DMS53 (cell line): Measurements from ENCODE around the gene EFR3B.
"Not testable (repeated sequence)": the region's sequence is repeated elsewhere in the genome, so short reads cannot be mapped to it uniquely, and the experiment has no call there.

Experiments used
- DNase-seq: peaks from one replicate; lab custom pipeline; 2025; lab: John Stamatoyannopoulos, UW

The EFR3B gene

GRCh38 chr2:25041928-25042320 lies at the start of gene EFR3B:
TSS of gene EFR3B (plus strand) at chr2:25042076. CDS start at chr2:25042313, 237 bp downstream.
- peak; percentile 97 for DNase-seq

GRCh38 chr2:24993406-24994145 lies 48.3 kb upstream of the EFR3B start:
- DNase-seq, result peak; percentile 58

GRCh38 chr2:24994146-24994724 lies 47.6 kb upstream of the EFR3B start:
- DNase-seq, result no peak

- not testable (repeated sequence) for DNase-seq
Measured at GRCh38 chr2:24999097-24999496, 42.8 kb upstream of the EFR3B start.

GRCh38 chr2:25000036-25000435 lies 41.8 kb upstream of the EFR3B start:
- DNase-seq, result no peak

- no peak for DNase-seq
Measured at GRCh38 chr2:25000503-25001324, 41.2 kb upstream of the EFR3B start.

- no peak for DNase-seq
Measured at GRCh38 chr2:25001325-25001637, 40.6 kb upstream of the EFR3B start.

- DNase-seq, result no peak
Measured at GRCh38 chr2:25002066-25002465, 39.8 kb upstream of the EFR3B start.

GRCh38 chr2:25009954-25010353 lies 31.9 kb upstream of the EFR3B start:
- DNase-seq, result peak; percentile 75

GRCh38 chr2:25011342-25011741 lies 30.5 kb upstream of the EFR3B start:
- DNase-seq, result not testable (repeated sequence)

GRCh38 chr2:25014631-25015030 lies 27.2 kb upstream of the EFR3B start:
- no peak for DNase-seq

GRCh38 chr2:25018681-25019080 lies 23.2 kb upstream of the EFR3B start:
- no peak for DNase-seq

GRCh38 chr2:25021791-25022362 lies 20.0 kb upstream of the EFR3B start:
- DNase-seq, result no peak

GRCh38 chr2:25023333-25023732 lies 18.5 kb upstream of the EFR3B start:
- DNase-seq, result no peak

- no peak for DNase-seq
Measured at GRCh38 chr2:25025229-25026007, 16.5 kb upstream of the EFR3B start.

- no peak for DNase-seq
Measured at GRCh38 chr2:25026008-25026530, 15.8 kb upstream of the EFR3B start.

- DNase-seq, result peak; percentile 95
Measured at GRCh38 chr2:25029183-25029554, 12.7 kb upstream of the EFR3B start.

GRCh38 chr2:25030702-25031101 lies 11.2 kb upstream of the EFR3B start:
- DNase-seq, result no peak

GRCh38 chr2:25032094-25032493 lies 9.8 kb upstream of the EFR3B start:
- DNase-seq, result no peak

- no peak for DNase-seq
Measured at GRCh38 chr2:25032901-25033300, 9.0 kb upstream of the EFR3B start.

- DNase-seq, result no peak
Measured at GRCh38 chr2:25034081-25034480, 7.8 kb upstream of the EFR3B start.
